ENCODE measurements around the gene SPAG6. TPM values are rescaled to one million over a fixed set of nuclear protein-coding genes. Genes with fewer than 3 reads are reported as not detected.

SPAG6 gene
- total RNA-seq, 2 donors from 2014 or later, result not detected

DNA sequence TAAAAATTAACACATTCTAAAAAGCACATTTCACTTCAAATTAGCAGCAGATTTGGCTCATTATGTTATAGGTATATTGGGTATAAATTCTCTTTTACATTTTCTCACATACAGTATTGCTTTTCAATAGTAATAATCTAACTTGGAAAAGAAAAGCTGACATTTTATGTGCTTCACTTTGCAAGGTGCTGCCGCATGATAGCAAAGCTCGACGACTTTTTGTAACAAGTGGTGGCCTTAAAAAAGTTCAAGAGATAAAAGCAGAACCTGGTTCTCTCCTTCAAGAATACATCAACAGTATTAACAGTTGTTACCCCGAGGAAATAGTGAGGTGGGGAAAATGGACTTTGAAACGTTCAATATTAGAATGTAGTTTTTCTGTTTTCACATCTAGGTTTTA is 65.5 kb downstream of the SPAG6 start:
- intact Hi-C loops (cut with DNase I), result no loop called here
- no peak for DNase-seq (ENCODE audit: low spot score)

DNA sequence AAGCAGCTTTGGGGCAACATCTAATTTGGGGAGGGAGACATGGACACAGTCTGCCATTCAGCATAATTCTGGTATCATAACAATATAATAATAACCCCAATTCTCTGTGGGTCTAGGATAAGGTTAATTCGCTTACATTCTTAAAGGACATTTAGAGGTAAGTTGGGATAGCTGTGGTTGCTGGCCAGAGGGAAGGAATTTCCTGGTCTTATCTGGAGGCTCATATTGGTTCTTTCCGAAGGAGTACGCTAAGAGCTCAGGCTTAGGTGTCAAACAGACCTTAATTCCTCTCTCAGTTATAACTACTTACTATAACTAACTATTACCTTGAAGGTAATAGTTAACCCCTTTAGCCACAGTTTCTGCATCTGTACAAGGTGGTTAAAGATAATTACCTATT is 68.8 kb downstream of the SPAG6 start:
- intact Hi-C loops (cut with DNase I), result no loop called here

GRCh38 chr10:22415072-22415471 is 69.8 kb downstream of the SPAG6 start:
- DNase-seq (ENCODE audit: low spot score), result no peak

More for the DNA sequence above, 68.8 kb downstream of the SPAG6 start:
- no peak for DNase-seq (ENCODE audit: low spot score)

GRCh38 chr10:22417736-22418268 is 72.5 kb downstream of the SPAG6 start:
- DNase-seq (ENCODE audit: low spot score), result no peak
- intact Hi-C loops (cut with DNase I), result no loop called here

More at GRCh38 chr10:22415072-22415471, 69.8 kb downstream of the SPAG6 start:
- intact Hi-C loops (cut with DNase I), result no loop called here

- intact Hi-C loops (cut with DNase I), result no loop called here
- DNase-seq (ENCODE audit: low spot score), result no peak
Measured at GRCh38 chr10:22420787-22421517, 75.7 kb downstream of the SPAG6 start.

GRCh38 chr10:22426653-22427052 is 81.4 kb downstream of the SPAG6 start:
- intact Hi-C loops (cut with DNase I), result no loop called here

DNA sequence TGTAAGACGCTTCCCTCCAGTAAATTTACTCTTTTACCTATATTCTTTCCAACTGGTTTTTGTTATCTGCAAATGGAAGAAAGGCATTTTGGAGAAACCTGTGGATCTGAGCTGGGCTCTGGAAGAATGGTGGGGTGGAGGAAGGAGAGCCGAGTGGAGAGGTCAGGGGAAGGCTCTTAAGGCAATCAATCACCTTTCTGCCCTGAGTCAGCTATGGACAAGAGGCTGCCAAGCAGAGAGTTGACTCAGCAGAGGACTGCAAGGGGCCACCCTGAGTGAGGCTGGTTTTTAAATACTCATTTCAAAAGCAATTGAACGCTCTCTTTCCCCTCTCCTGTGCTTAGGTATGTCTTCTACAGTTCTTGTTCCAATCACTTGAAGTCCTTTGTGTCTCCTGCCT is 81.8 kb downstream of the SPAG6 start:
- intact Hi-C loops (cut with DNase I), result no loop called here
- no peak for DNase-seq (ENCODE audit: low spot score)

More at GRCh38 chr10:22426653-22427052, 81.4 kb downstream of the SPAG6 start:
- DNase-seq (ENCODE audit: low spot score), result no peak

DNA sequence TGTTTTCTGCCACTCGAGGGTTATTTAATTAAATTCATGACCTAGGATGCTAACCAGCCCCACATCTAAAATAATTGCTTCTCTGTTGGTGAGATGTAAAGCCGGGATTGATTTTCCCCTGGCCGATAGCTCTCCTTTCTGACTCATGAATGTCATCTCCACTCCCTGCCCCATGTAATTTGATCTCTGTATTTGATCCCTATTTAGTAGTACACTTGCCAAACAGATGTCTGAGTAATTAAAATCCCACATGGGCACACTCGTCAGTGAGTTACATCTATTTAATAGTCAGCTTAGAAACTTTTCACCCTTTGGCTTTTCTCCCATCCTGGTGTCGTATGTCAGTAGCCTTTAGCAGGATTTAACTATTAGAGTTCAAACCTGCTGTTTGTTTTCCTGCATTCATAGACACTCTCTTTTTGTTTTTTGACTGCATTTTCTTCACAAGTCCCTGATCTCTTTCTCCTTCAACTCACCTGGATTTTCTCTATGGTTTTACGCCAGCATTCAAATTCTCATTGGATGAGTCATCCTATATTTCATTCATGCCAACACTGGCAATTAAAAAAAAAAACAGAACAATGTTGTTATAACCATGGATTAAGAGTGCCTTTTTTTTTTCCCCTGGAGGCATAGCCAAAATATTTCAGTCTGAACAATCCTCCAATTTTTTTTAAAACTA is 82.7 kb downstream of the SPAG6 start:
- intact Hi-C loops (cut with DNase I), result no loop called here
- DNase-seq (ENCODE audit: low spot score), result no peak

DNA sequence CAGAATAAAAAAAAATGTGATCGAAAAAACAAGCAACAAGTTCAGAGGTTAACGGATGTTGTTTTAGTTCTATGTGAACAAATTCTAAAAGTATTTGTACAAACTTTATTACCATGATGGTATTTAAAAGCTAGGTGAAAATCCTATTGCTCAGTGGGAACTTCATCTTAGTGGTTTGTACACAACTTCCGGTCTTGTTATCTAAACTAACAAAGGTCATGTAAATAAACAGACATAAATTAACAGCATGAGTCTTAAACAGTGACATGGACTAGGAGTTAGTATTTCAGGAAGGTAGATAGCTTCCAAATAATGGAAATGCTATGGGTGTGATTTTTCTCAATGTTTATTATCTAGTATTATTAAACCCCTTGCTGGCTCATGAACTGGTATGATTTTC is 83.8 kb downstream of the SPAG6 start:
- DNase-seq (ENCODE audit: low spot score), result no peak
- intact Hi-C loops (cut with DNase I), result no loop called here

GRCh38 chr10:22429981-22430421 is 84.7 kb downstream of the SPAG6 start:
- intact Hi-C loops (cut with DNase I), result loop anchor here in 1 of 2 donors (10.0 kb wide), 3 partner anchors 85 to 425 kb away; partner anchors contain the start of genes DNAJC1 and SPAG6
- DNase-seq (ENCODE audit: low spot score), result no peak

GRCh38 chr10:22433875-22434274 is 88.6 kb downstream of the SPAG6 start:
- intact Hi-C loops (cut with DNase I), result loop anchor here in 1 of 2 donors (10.0 kb wide), 3 partner anchors 89 to 429 kb away; partner anchors contain the start of genes DNAJC1 and SPAG6

DNA sequence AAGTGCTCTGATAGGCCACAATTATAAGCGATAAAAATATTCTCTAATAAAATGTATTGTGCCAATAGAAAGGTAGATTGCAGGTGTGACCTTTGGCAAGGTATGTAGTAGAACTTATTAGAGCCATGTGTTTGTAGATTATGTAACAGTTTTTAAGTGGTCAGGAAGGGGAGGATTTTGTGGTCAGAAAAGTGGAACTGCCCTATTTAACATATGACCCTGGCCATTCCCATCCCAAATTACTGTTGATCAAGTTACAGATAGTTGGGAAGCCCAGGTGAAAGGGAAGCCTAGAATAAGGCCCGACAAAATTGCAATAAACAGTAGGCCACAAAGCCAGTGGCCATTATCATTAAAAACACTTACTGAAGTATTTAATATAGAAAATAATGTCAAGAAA is 89.2 kb downstream of the SPAG6 start:
- DNase-seq (ENCODE audit: low spot score), result no peak
- intact Hi-C loops (cut with DNase I), result loop anchor here in 1 of 2 donors (10.0 kb wide), 3 partner anchors 90 to 430 kb away; partner anchors contain the start of genes DNAJC1 and SPAG6

More at GRCh38 chr10:22433875-22434274, 88.6 kb downstream of the SPAG6 start:
- no peak for DNase-seq (ENCODE audit: low spot score)

GRCh38 chr10:22435650-22436049 is 90.4 kb downstream of the SPAG6 start:
- intact Hi-C loops (cut with DNase I), result loop anchor here in 1 of 2 donors (10.0 kb wide), 3 partner anchors 91 to 431 kb away; partner anchors contain the start of genes DNAJC1 and SPAG6
- DNase-seq (ENCODE audit: low spot score), result no peak

DNA sequence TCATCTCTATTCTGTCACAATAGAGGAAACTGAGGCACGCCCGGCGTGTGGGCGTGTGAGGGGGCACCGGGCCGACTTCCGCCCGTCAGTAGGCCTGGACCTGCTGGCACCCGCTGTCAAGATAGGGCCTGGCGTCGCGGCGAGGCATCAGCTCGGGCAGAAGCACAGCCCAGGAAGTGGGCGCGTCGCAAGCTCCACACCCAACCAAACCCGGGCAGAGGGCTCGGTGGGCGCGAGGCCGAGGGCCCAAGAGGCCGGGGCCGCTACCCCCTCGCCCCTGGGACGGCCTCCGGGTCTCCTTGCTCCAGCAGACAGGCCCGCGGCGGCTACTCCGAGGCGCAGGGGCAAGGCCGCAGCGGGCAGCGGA is 91.2 kb downstream of the SPAG6 start:
- DNase-seq (ENCODE audit: low spot score), result no peak
- intact Hi-C loops (cut with DNase I), result loop anchor here in 1 of 2 donors (10.0 kb wide), 3 partner anchors 92 to 432 kb away; partner anchors contain the start of genes DNAJC1 and SPAG6

- intact Hi-C loops (cut with DNase I), result loop anchor here in 1 of 2 donors (10.0 kb wide), 3 partner anchors 92 to 432 kb away; partner anchors contain the start of genes DNAJC1 and SPAG6
- DNase-seq (ENCODE audit: low spot score), result peak; percentile 98
Measured at GRCh38 chr10:22436893-22437619, 91.8 kb downstream of the SPAG6 start.

DNA sequence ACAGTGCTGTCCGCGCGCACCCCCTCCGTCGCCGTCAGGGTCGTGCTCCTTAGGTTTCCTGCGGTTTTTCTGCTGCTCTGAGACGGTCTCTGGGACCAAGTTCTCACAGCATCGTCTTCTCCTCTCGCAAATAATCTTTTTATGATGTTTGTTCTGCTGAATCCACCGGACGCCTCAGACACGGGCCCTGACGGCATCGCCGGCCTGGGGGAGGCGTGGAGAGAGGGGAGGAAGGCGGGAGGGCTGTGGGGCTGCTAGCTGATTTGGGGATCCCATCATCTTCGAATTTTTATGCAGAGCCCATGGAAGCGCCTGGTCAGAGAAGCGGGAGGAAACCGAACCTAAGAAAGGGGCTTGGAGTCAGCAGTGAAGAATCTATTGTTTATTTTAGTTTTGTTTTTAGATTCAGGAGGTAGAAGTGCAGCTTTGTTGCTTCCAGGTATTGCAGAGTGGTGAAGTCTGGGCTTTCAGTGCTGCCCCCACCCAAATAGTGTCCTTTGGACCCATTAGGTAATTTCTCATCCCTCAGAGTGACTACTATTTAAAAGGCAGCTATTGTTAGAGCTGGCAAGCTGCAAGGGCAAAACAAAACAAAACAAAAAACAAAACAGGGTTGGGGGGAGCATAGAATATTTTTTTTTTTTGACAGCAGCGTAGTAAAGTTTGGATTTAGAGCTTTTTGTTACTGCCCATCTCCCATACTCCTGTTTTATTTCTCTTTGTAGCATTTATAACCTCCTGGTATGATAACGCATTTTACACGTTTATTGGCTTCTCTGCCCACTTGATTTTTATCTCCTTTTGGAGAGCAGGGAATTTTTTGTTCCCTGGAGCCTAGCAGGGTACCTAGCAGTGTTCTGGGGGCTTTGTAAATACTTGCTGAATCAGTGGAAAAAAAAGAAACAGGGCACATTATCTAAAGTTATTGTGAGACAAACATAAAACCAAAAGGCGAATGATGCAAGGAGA is 92.6 kb downstream of the SPAG6 start:
- DNase-seq (ENCODE audit: low spot score), result peak; percentile 81
- intact Hi-C loops (cut with DNase I), result loop anchor here in 1 of 2 donors (10.0 kb wide), 3 partner anchors 93 to 433 kb away; partner anchors contain the start of genes DNAJC1 and SPAG6

GRCh38 chr10:22438711-22439110 is 93.4 kb downstream of the SPAG6 start:
- no peak for DNase-seq (ENCODE audit: low spot score)

GRCh38 chr10:22442063-22442462 is 96.8 kb downstream of the SPAG6 start:
- intact Hi-C loops (cut with DNase I), result no loop called here
- no peak for DNase-seq (ENCODE audit: low spot score)

More at GRCh38 chr10:22438711-22439110, 93.4 kb downstream of the SPAG6 start:
- intact Hi-C loops (cut with DNase I), result loop anchor here in 1 of 2 donors (10.0 kb wide), 3 partner anchors 94 to 434 kb away; partner anchors contain the start of genes DNAJC1 and SPAG6
